Measurements from ENCODE around the gene NAB2.
"Not testable (repeated sequence)": the region's sequence is repeated elsewhere in the genome, so short reads cannot be mapped to it uniquely, and the experiment has no call there.

NAB2 gene

GRCh38 chr12:57069523-57069922 lies 19.4 kb upstream of the NAB2 start:
- DNase-seq: peak; percentile 89

DNA sequence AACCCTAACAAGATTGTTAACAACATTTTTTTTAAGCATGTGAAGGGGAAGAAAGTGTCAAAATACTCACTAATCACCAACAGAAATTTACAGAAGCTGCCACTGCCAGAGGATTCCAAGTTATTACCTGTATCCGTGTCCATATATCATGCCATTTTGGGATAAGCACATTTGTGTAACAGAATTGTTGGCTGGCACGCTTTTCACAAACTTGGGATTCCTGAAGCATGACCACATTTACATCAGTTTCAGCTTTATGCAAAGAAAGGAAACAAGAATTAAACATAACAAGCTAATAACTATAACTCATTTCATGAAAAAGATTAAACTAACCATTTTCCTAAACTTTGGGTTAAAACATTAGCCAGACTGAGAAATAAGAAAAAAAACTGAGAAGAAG lies 16.3 kb upstream of the NAB2 start:
- no peak for DNase-seq

DNA sequence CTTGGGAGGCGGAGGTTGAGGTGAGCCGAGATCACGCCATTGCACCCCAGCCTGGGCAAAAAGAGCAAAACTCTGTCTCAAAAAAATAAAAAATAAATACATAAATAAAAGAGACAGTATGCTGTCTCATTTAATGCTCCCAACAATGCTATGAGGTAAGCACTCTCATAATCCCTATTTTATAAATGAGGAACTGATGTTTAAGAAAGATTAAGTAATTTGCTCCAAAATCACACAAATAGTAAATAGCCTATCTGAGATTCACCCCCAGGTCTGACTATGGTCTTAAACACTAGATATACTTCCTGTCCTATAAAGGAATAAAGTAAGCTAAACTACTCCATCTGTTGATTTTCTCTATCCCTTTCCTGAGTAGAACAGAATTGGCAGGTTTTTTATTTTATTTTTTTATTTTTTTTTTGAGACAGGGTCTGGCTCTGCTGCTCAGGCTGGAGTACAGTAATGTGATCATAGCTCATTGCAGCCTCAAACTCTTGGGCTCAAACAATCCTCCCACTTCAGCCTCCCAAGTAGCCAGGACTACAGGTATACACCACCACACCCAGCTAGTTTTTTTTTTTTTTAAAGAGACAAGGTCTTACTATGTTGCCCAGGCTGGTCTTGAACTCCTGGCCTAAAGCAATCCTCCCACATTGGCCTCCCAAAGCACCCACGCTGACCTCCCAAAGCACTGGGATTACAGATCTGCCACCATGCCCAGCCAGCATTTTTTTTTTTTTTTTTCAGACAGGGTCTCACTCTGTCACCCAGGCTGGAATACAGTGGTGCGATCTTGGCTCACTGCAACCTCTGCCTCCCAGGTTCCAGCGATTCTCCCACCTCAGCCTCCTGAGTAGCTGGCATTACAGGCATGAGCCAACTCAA lies 15.1 kb upstream of the NAB2 start:
- DNase-seq: not testable (repeated sequence)

DNA sequence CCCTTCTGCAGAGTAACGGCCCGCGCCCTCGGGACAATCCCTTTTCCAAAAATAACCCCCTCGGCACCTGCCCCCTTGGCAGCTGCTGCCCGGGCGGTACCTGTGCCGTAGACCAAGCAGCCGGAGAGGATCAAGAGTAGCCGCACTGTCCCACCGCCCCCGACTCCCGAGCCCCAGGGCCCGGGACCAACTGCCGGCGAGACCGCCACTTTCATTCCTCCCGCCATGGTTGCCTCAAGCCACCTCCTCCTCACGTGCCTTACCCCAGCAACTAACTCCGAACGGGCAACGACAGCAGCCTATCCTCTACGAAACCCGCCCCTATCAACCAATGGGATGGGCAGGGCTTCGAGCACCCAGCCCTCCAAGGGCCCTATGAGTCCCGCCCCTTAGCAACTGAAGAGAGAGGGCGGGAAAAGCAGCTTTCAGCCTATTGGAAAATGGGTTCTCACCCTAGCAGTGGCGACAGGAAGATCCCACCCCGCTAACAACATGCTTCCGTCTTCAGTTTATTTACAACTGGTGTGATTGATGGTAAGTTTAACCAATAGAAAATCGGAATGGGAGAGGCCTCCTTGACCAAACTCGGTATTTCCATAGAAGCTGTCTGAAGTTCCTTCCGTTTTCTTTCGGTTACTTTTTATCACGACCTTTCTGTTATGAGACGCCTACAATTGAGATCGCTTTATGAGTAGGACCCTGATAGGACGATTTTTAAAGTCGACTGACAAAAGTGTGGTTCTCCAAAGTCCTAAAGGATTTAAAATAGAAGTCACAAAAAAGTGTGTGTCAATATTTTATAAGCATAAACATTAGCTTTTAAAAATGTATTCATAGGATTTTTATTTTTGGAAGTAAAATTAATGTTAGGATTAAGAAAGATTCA lies 10.2 kb upstream of the NAB2 start, which contains the start of gene NEMP1:
TSS of gene NEMP1 (minus strand) at position 273 of the 886 bp plus-strand sequence. CDS start at position 227, 46 bp downstream.
- peak; percentile 100 for DNase-seq

DNA sequence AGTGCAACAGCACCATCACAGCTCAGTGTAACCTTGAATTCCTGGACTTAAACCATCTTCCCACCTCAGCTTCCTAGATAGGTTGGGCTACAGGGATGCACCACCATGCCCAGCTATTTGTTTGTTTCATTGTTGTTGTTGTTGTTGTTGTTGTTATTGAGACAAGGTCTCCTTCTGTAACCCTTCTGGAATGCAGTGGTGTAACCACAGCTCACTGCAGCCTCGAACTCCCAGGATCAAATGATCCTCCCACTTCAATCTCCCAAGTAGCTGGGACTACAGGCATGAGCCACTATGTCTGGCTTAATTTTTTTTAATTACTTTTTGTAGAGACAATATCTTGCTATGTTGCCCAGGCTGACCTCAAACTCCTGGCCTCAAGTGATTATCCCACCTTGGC lies 9.1 kb upstream of the NAB2 start:
- DNase-seq: no peak

DNA sequence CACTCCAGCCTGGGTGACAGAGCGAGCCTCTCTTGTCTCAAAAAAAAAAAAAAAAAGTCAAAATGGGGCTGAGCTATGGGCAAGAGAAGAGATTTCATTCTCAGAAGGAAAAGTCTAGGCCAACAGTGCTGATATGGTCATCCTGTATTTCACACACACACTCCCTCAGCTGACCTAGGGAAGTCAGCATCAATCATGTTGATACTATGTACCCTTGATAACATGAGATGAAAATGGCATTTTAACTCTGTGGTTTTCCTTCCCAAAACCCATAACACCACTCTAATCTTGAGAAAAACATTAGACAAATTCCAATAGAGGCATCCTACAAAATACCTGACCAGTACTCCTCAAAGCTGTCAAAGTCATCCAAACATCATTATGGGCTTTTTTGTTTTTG lies 8.1 kb upstream of the NAB2 start:
- no peak for DNase-seq

DNA sequence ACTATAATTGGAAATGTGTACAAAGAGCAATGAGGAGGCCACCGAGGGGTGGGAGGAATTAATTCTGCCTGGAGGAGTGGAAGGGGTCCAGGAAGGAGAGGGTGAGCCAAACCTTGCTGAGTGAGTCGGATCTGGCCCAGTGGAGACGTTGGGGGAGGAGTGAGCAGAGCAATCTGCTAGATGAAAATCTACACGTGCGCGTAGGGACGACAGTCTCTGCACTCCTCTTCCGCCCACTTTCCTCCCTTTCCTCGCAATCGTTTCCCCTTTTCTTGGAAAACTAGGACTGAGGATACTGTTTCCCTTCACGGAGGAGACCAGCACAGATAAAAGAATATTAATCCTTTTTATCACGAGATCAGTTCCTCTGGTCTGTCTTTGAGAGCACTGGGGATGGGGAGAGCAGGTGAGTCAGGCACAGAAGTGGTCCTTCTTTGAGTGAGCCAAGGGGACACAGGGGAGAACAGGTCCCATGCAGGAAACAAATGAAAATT lies 2.9 kb upstream of the NAB2 start:
- peak; percentile 73 for DNase-seq

DNA sequence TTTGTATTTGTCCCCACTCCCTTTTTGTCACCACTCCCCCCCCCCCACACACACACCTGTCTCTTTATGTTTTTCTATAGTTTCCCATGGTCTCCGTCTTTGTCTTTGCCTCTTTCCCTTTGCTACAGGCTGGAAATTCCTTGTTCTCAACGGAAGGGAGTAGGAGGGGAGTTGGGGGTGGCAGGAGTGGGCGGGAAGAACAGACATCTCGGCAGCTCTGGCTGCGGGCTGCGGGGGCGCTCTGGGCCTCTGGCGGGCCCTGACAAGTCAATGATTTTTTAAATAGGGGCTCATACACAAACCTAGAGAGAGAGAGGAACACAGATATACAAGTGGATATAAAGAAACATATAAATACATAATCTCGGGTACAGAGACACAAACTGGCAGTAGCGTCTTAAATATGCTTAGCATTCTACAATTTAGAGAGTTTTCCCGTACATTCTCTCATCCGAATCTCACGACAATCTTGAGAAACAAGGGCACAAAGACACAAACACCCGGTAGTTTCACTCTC lies 2.4 kb upstream of the NAB2 start:
- peak; percentile 66 for DNase-seq

DNA sequence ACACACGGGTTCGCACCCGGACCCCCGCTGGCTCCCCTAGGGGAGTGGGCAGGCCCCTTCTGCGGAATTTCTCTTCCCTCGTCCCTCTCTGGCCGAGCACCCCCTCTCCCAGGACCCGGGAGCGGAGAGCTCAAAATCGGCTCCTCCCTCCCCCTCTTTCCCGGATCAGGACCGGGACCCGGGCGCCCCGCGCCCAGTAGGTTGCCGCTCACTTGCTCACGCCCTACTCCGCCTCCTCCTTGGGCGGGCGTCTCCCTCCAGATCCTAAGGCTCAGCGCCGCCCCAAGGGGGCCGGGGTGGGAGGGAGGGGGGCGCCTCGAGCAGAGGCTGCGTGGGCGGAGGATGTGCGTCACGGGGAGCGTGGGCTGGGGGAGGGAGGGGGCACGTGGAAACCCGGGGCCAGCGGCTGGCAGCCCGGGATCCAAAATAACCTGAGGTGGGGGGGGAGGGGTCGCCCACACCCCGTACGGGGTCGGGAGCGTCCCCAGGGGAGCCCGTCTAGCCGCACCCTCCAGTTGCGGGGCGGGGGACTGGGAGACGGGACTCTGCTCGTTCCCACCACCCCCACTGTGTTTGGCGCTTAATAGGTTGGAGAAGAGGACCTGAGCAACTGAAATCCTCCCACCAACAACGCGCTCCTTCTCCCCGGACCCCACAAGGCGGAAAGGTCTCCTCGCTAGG lies 1.8 kb upstream of the NAB2 start:
- DNase-seq: peak; percentile 88

- DNase-seq: peak; percentile 85
Measured at GRCh38 chr12:57087691-57088353, 1.1 kb upstream of the NAB2 start.

- peak; percentile 57 for DNase-seq
Measured at GRCh38 chr12:57089271-57090245, 644 bp downstream of the NAB2 start.

DNA sequence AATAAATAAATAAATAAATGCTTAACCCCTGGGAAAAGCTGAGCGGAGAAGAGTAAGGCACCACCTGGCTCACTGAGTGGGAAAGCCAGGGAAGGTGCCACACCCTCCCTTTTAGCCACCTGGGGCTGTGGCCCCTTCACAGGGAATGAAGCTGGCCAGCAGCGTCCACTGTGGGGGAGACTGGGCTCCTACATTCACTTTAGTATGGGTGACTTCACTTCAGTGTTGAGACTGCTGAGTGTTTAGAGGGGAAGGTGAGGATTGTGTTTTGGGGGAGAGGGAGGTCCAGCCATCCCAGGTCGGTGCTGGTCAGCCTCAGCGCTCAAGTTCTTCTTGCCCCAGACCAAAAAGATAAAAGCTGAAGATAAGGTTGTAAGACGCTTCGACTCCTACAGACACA lies 1.6 kb downstream of the NAB2 start:
- DNase-seq: no peak

GRCh38 chr12:57090924-57091637 lies 2.2 kb downstream of the NAB2 start:
- no peak for DNase-seq

DNA sequence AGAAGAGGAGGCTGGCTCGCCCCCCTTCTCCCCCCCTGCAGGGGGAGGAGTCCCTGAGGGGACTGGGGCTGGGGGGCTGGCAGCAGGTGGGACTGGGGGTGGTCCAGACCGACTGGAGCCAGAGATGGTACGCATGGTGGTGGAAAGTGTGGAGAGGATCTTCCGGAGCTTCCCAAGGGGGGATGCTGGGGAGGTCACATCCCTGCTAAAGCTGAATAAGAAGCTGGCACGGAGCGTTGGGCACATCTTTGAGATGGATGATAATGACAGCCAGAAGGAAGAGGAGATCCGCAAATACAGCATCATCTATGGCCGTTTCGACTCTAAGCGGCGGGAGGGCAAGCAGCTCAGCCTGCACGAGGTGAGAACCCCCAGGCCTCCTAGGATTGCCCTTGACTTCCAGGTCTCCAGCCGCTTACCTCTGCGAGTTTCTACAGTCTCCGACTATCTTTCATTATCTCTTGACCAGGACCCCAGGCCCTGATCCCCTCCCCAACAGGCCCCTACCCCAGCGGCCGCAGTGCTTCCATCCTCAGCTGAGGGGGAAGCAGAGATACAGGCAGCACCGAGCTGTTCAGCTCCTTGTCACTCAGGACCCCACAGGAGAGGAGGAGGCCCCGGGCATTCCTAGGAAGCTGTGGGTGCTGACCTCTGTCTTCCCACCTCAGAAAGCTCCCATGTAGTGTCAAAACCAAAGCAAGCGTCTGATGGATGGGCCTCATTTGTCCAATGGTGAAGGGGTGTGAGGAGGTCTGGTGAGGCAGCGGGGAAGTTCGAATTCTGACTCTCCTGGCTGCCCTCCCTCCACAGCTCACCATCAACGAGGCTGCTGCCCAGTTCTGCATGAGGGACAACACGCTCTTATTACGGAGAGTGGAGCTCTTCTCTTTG lies 3.0 kb downstream of the NAB2 start:
- DNase-seq: no peak

DNA sequence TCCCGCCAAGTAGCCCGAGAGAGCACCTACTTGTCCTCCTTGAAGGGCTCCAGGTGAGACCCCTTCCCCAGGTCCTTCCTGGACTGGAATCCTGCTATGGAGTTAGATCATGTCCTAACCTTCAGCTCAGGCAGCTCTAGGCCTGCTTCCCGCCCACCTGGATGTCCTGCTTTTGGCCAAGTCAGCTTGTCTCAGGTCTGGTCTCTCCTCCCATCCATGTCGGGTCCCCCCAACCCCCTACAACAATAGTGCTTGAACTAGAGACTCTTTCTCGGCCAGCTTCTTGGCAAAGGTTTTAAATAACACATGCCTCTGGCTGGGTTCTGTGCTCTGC lies 3.6 kb downstream of the NAB2 start:
- DNase-seq: no peak

DNA sequence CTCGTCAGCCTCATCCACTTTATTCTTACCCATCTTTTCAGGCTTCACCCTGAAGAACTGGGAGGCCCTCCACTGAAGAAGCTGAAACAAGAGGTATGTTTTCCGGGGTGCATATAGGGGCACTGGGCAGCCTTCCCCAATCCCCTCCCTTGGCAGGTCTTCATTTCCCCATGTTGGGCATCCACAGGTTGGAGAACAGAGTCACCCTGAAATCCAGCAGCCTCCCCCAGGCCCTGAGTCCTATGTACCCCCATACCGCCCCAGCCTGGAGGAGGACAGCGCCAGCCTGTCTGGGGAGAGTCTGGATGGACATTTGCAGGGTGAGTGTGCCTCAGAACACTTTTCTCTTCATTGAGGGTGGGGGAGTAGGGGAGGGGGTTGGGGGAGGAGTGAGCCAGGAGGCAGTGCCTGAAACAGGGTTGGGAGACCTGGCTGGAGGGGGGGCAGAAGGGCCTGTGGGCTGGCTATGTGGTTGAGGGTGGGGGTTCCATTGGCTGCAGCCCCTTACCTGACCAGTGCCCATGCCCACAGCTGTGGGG lies 4.0 kb downstream of the NAB2 start:
- DNase-seq: no peak

DNA sequence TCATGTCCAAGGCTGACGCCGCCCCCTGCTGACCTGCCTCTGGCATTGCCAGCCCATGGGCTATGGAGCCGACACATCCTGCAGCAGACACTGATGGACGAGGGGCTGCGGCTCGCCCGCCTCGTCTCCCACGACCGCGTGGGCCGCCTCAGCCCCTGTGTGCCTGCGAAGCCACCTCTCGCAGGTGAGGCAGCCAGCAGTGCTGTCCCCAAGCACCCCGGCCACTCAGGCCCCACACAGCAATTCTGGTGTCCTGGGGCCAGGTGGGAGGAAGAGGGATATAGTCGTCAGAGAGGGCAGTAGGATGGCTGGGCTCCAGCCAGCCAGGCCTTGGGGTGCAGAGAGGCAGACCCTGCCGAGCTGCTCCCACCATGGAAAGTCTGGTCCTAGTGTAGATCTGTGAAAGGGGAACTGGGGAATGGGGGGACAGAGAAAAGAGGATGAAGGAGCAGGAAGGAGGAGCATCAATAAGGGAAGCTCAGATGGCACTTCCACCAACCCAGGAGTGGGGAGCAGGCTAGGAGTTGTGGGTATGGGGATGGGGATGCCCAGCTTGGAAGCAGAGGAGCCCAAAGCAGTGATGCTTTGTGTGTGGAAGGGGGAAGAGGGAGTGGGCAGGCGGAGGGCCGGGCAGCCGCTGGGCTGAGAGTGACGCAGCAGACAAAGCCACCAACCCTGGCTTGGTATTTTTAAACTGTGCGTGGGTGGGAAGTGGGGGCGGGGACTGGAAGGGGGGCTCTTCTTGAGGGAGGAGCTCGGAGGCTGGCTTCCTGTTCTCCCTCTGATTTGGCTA lies 4.7 kb downstream of the NAB2 start:
- DNase-seq: peak; percentile 62
